ENCODE results near the gene RNF207.

RNF207 gene

DNA sequence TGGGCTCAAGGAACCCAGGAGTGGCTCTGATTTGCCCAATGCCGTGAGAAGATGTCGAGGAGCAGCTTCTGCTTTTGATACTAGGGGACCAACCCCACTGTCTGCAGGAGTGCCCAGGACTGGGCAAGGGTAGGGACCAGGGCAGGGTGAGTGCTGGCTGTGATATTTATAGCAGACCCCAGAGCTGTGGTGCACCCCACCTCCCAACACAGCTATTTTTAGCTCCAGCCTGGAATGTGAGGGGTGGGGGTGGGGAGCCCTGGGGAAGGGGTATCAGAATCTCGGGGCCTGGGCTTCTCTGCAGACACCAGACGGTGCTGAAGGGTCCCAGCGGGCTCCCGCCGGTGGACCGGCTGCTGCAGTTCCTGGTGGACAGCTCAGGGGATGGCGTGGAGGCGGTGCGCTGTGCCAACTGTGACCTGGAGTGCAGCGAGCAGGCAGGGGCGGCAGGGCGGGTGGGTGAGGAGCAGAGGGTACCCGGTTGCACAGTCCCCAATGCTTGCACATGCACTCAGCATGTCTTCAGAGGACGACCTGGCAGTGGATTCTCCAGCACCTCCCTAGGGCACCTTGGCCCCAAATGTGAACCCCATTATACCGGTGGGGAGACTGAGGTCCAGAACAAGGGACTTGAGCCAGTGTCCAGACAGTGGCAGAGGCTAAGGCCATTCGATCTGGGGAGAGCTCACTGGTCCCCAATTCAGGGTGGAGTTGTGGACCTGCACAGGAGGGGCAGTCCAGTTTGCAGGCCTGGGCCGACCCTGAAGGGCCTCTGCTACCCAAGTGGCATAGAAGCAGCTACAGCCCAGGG lies 1.4 kb downstream of the RNF207 start:
- H3K9me2 ChIP-seq (replicated peaks; ENCODE audit: low read depth, low read length), result no peaks in the 10 kb centered on the region
- no peaks in the 10 kb centered on the region for H3K9me3 ChIP-seq (ENCODE audit: insufficient read depth, low read depth, low read length)
- H4K20me1 ChIP-seq (ENCODE audit: insufficient read depth, low read length, poor library complexity, severe bottlenecking), result no peaks in the 10 kb centered on the region
- H2AFZ ChIP-seq (ENCODE audit: low read length), result no peak overlapping the region
- no peaks in the 10 kb centered on the region for H3K4me1 ChIP-seq (ENCODE audit: insufficient read depth, low read length, poor library complexity, severe bottlenecking)
- no peak overlapping the region for H3K4me3 ChIP-seq (ENCODE audit: low read length, poor library complexity, severe bottlenecking)
- H3F3A ChIP-seq (ENCODE audit: low read depth), result no peaks in the 10 kb centered on the region
- no peaks in the 10 kb centered on the region for H3K79me2 ChIP-seq (ENCODE audit: insufficient read depth, low read length)
- H3K4me2 ChIP-seq (ENCODE audit: low read depth, low read length, poor library complexity, severe bottlenecking), result no peak overlapping the region
- peaks cover 10% of the 10 kb centered on the region for H3K27me3 ChIP-seq (ENCODE audit: insufficient read depth, low read length, poor library complexity, severe bottlenecking)
- TF ChIP-seq CTCF (conservative IDR thresholded peaks at IDR 0.05; ENCODE audit: low read length) (no peak), EZH2phosphoT487 (IDR thresholded peaks at IDR 0.05; ENCODE audit: borderline replicate concordance) (no peak)
- H3K9ac ChIP-seq (ENCODE audit: low read depth, low read length, poor library complexity, severe bottlenecking), result no peak overlapping the region
- H3K36me3 ChIP-seq (ENCODE audit: insufficient read depth, low read length), result no peaks in the 10 kb centered on the region

DNA sequence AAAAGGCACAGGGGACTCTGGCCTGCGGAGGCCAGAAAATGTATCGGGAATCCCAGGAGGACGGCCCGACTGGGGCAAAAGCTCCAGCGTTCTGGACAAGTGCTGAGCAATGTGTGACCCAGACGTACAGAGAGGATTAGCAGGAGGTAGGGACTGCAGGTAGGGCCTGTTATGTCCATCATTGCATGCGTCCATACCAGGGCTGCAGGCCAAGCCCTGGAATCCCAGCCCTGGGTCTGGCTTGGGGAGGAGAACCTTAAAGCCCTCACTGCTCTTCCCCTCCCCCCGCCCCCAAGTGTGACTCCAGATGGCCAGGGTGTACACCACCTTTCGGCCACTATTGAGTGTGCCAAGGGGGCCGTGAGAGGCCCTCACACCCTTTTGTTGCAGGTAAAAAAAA lies 2.0 kb downstream of the RNF207 start:
- Histone ChIP-seq H3K79me2 (ENCODE audit: insufficient read depth, low read length) (no peaks in the 10 kb centered on the region), H3K4me2 (ENCODE audit: low read depth, low read length, poor library complexity, severe bottlenecking) (no peak overlapping the region), H3K36me3 (ENCODE audit: insufficient read depth, low read length) (no peaks in the 10 kb centered on the region), H3K4me3 (ENCODE audit: low read length, poor library complexity, severe bottlenecking) (no peak overlapping the region), H2AFZ (ENCODE audit: low read length) (no peak overlapping the region), H3F3A (ENCODE audit: low read depth) (no peaks in the 10 kb centered on the region), H3K9me2 (replicated peaks; ENCODE audit: low read depth, low read length) (no peaks in the 10 kb centered on the region), H3K9ac (ENCODE audit: low read depth, low read length, poor library complexity, severe bottlenecking) (no peak overlapping the region), H4K20me1 (ENCODE audit: insufficient read depth, low read length, poor library complexity, severe bottlenecking) (no peaks in the 10 kb centered on the region), H3K27me3 (ENCODE audit: insufficient read depth, low read length, poor library complexity, severe bottlenecking) (peaks cover 4% of the 10 kb centered on the region), H3K4me1 (ENCODE audit: insufficient read depth, low read length, poor library complexity, severe bottlenecking) (no peaks in the 10 kb centered on the region), H3K9me3 (ENCODE audit: insufficient read depth, low read depth, low read length) (no peaks in the 10 kb centered on the region)
- TF ChIP-seq CTCF (conservative IDR thresholded peaks at IDR 0.05; ENCODE audit: low read length), result no peak
- TF ChIP-seq EZH2phosphoT487 (IDR thresholded peaks at IDR 0.05; ENCODE audit: borderline replicate concordance), result no peak

- no peaks in the 10 kb centered on the region for H3K4me1 ChIP-seq (ENCODE audit: insufficient read depth, low read length, poor library complexity, severe bottlenecking)
- no peaks in the 10 kb centered on the region for H3F3A ChIP-seq (ENCODE audit: low read depth)
- no peak overlapping the region for H2AFZ ChIP-seq (ENCODE audit: low read length)
- H3K9ac ChIP-seq (ENCODE audit: low read depth, low read length, poor library complexity, severe bottlenecking), result no peak overlapping the region
- H4K20me1 ChIP-seq (ENCODE audit: insufficient read depth, low read length, poor library complexity, severe bottlenecking), result no peaks in the 10 kb centered on the region
- H3K79me2 ChIP-seq (ENCODE audit: insufficient read depth, low read length), result no peaks in the 10 kb centered on the region
- no peak overlapping the region for H3K4me2 ChIP-seq (ENCODE audit: low read depth, low read length, poor library complexity, severe bottlenecking)
- H3K9me3 ChIP-seq (ENCODE audit: insufficient read depth, low read depth, low read length), result no peaks in the 10 kb centered on the region
- no peak for TF ChIP-seq EZH2phosphoT487 (IDR thresholded peaks at IDR 0.05; ENCODE audit: borderline replicate concordance)
- no peak for TF ChIP-seq CTCF (conservative IDR thresholded peaks at IDR 0.05; ENCODE audit: low read length)
- no peak overlapping the region for H3K4me3 ChIP-seq (ENCODE audit: low read length, poor library complexity, severe bottlenecking)
- no peaks in the 10 kb centered on the region for H3K9me2 ChIP-seq (replicated peaks; ENCODE audit: low read depth, low read length)
- no peaks in the 10 kb centered on the region for H3K36me3 ChIP-seq (ENCODE audit: insufficient read depth, low read length)
- H3K27me3 ChIP-seq (ENCODE audit: insufficient read depth, low read length, poor library complexity, severe bottlenecking), result no peaks in the 10 kb centered on the region
Observed at GRCh38 chr1:6208723-6209660, 3.1 kb downstream of the RNF207 start.

All from Loucy (cell line).